IMR-90 (cell line): ENCODE results near the gene IFI44L. TPM values are rescaled to one million over a fixed set of nuclear protein-coding genes. Genes with fewer than 3 reads are reported as not detected.

Experiments used
- ATAC-seq: fragments of 200-7000 bp; cut with Tn5 transposase; 2 replicates; pipeline ENCODE4 v1.9.1; 2020; ENCODE audit warnings: low read depth, mild to moderate bottlenecking, moderate library complexity
- BruUV-seq: library from RNA; stranded (reverse); fragments of 400-500 nt; replicated peaks from 2 replicates; lab custom pipeline; 2021; lab: Mats Ljungman, UMichigan
- CTCF ChIA-PET: fragments of 300-600 bp; formaldehyde crosslinking; extraction: SDS; loops from one replicate; lab custom pipeline; 2021; ENCODE audit warnings: antibody characterized with exemption; lab: Yijun Ruan, JAX
- POLR2A ChIA-PET: fragments of 300-600 bp; sonication (Branson Sonifier 250); formaldehyde crosslinking; loops from one replicate; lab custom pipeline; 2022; ENCODE audit warnings: antibody characterized with exemption; ENCODE audit not compliant: unreplicated experiment; lab: Charles Lee
- DNase-seq: peaks from one replicate; pipeline ENCODE4 v3.0.0; 2013
- H2AFZ ChIP-seq: replicated peaks from 2 replicates; pipeline ENCODE3; 2013; ENCODE audit warnings: low read length, mild to moderate bottlenecking; ENCODE audit not compliant: poor library complexity
- H2AK5ac ChIP-seq: 2 replicates; pipeline ENCODE4 v1.6.1; 2013; ENCODE audit warnings: low read depth, low read length, inconsistent platforms
- H2AK9ac ChIP-seq: replicated peaks from 2 replicates; pipeline ENCODE3; 2013; ENCODE audit warnings: mild to moderate bottlenecking, low read depth, low read length, moderate library complexity; ENCODE audit not compliant: poor library complexity
- H2BK120ac ChIP-seq: 2 replicates; pipeline ENCODE4 v1.6.1; 2013; ENCODE audit warnings: low read depth, low read length, inconsistent platforms
- H2BK15ac ChIP-seq: 3 replicates; pipeline ENCODE4 v1.6.1; 2013; ENCODE audit warnings: low read depth, low read length, inconsistent platforms
- H2BK20ac ChIP-seq: 2 replicates; pipeline ENCODE4 v1.6.1; 2013; ENCODE audit warnings: low read depth, mild to moderate bottlenecking, inconsistent platforms, low read length, moderate library complexity
- H2BK5ac ChIP-seq: 2 replicates; pipeline ENCODE4 v1.6.1; 2013; ENCODE audit warnings: mild to moderate bottlenecking, low read depth, low read length, inconsistent platforms; ENCODE audit not compliant: poor library complexity, severe bottlenecking
- H3K14ac ChIP-seq: replicated peaks from 2 replicates; pipeline ENCODE4 v1.6.1; 2013; ENCODE audit warnings: low read depth, low read length, inconsistent platforms
- H3K18ac ChIP-seq: 2 replicates; pipeline ENCODE4 v1.6.1; 2013; ENCODE audit warnings: low read depth, low read length, control low read depth
- H3K23ac ChIP-seq: 2 replicates; pipeline ENCODE4 v1.6.1; 2013; ENCODE audit warnings: low read depth, low read length, inconsistent platforms
- H3K27ac ChIP-seq: 2 replicates; pipeline ENCODE4 v1.5.1; 2013; ENCODE audit warnings: mild to moderate bottlenecking, control low read depth, low read length; ENCODE audit not compliant: insufficient read depth
- H3K27me3 ChIP-seq: 2 replicates; pipeline ENCODE4 v1.6.1; 2013; ENCODE audit warnings: low read length; ENCODE audit not compliant: control insufficient read depth, insufficient read depth
- H3K36me3 ChIP-seq: 2 replicates; pipeline ENCODE4 v1.6.1; 2013; ENCODE audit warnings: low read length, mixed read lengths; ENCODE audit not compliant: control insufficient read depth, insufficient read depth
- H3K4ac ChIP-seq: 2 replicates; pipeline ENCODE4 v1.6.1; 2013; ENCODE audit warnings: low read depth, low read length, inconsistent platforms
- H3K4me1 ChIP-seq: 2 replicates; pipeline ENCODE4 v1.6.1; 2013; ENCODE audit warnings: low read length, mixed read lengths; ENCODE audit not compliant: control insufficient read depth, insufficient read depth
- H3K4me2 ChIP-seq: 2 replicates; pipeline ENCODE4 v1.6.1; 2013; ENCODE audit warnings: low read depth, mild to moderate bottlenecking, control low read depth, low read length, moderate library complexity
- H3K4me3 ChIP-seq: 2 replicates; pipeline ENCODE4 v1.5.1; 2013; ENCODE audit warnings: low read depth, mild to moderate bottlenecking, control low read depth, low read length, moderate library complexity; ENCODE audit not compliant: insufficient read depth
- H3K56ac ChIP-seq: 2 replicates; pipeline ENCODE4 v1.6.1; 2013; ENCODE audit warnings: low read length, inconsistent platforms; ENCODE audit not compliant: insufficient read depth; ENCODE audit errors: extremely low read depth
- H3K79me1 ChIP-seq, 2 experiments: 2 replicates each; pipeline ENCODE4 v1.6.1; 2013; ENCODE audit warnings: low read length in 2 of 2, inconsistent platforms in 1 of 2, low read depth in 1 of 2
- H3K9ac ChIP-seq: 2 replicates; pipeline ENCODE4 v1.6.1; 2013; ENCODE audit warnings: low read depth, low read length, control low read depth
- H3K9me1 ChIP-seq: 2 replicates; pipeline ENCODE4 v1.6.1; 2013; ENCODE audit warnings: low read length, inconsistent platforms; ENCODE audit not compliant: insufficient read depth
- H3K9me3 ChIP-seq: 2 replicates; pipeline ENCODE4 v1.6.1; 2013; ENCODE audit warnings: low read length; ENCODE audit not compliant: control insufficient read depth, insufficient read depth
- H4K20me1 ChIP-seq: 2 replicates; pipeline ENCODE4 v1.6.1; 2013; ENCODE audit warnings: low read length, inconsistent platforms; ENCODE audit not compliant: insufficient read depth
- H4K5ac ChIP-seq: 2 replicates; pipeline ENCODE4 v1.6.1; 2013; ENCODE audit warnings: mild to moderate bottlenecking, low read depth, low read length, control low read depth
- H4K8ac ChIP-seq, 2 experiments: 2 replicates each; pipeline ENCODE4 v1.6.1; 2013; ENCODE audit warnings: low read depth in 2 of 2, low read length in 2 of 2, control low read depth in 1 of 2, inconsistent platforms in 1 of 2
- H4K91ac ChIP-seq: 2 replicates; pipeline ENCODE4 v1.6.1; 2013; ENCODE audit warnings: low read depth, low read length, inconsistent platforms; ENCODE audit not compliant: insufficient read depth
- BHLHE40 ChIP-seq: fragments of 150-350 bp; IDR thresholded peaks from 2 replicates; pipeline ENCODE4 v1.6.1; 2016; ENCODE audit warnings: mild to moderate bottlenecking, low read depth, low read length
- CEBPB ChIP-seq: IDR thresholded peaks from 2 replicates; pipeline ENCODE4 v1.6.1; 2012; ENCODE audit warnings: low read depth, low read length, improper control_type of control experiment
- CHD1 ChIP-seq: IDR thresholded peaks from 2 replicates; pipeline ENCODE4 v1.6.1; 2012; ENCODE audit warnings: low read depth, low read length, improper control_type of control experiment
- ELK1 ChIP-seq: fragments of 150-350 bp; IDR thresholded peaks from 2 replicates; pipeline ENCODE4 v1.6.1; 2016; ENCODE audit warnings: low read depth, mild to moderate bottlenecking, low read length, moderate library complexity, borderline replicate concordance
- FOS ChIP-seq: fragments of 150-350 bp; IDR thresholded peaks from 2 replicates; pipeline ENCODE4 v1.6.1; 2016; ENCODE audit warnings: low read depth, low read length
- MAFK ChIP-seq: IDR thresholded peaks from 2 replicates; pipeline ENCODE4 v1.6.1; 2012; ENCODE audit warnings: low read depth, low read length, improper control_type of control experiment
- MAZ ChIP-seq: IDR thresholded peaks from 2 replicates; pipeline ENCODE4 v1.6.1; 2012; ENCODE audit warnings: low read depth, mild to moderate bottlenecking, low read length, improper control_type of control experiment, moderate library complexity, borderline replicate concordance
- MXI1 ChIP-seq: IDR thresholded peaks from 2 replicates; pipeline ENCODE4 v1.6.1; 2012; ENCODE audit warnings: low read depth, mild to moderate bottlenecking, low read length, moderate library complexity, borderline replicate concordance
- NFE2L2 ChIP-seq: fragments of 150-350 bp; IDR thresholded peaks from 2 replicates; pipeline ENCODE4 v1.6.1; 2016; ENCODE audit warnings: low read depth, mild to moderate bottlenecking, low read length
- POLR2A ChIP-seq: IDR thresholded peaks from 2 replicates; pipeline ENCODE4 v1.6.1; 2012; ENCODE audit warnings: mild to moderate bottlenecking, low read depth, low read length
- RAD21 ChIP-seq: IDR thresholded peaks from 2 replicates; pipeline ENCODE4 v1.6.1; 2012; ENCODE audit warnings: low read length, improper control_type of control experiment
- RCOR1 ChIP-seq: IDR thresholded peaks from 2 replicates; pipeline ENCODE4 v1.6.1; 2012; ENCODE audit warnings: mild to moderate bottlenecking, low read length, improper control_type of control experiment; ENCODE audit not compliant: insufficient replicate concordance
- RFX5 ChIP-seq: IDR thresholded peaks from 2 replicates; pipeline ENCODE4 v1.8.0; 2012; ENCODE audit warnings: low read depth, mild to moderate bottlenecking, low read length, moderate library complexity
- SMC3 ChIP-seq: fragments of 150-350 bp; IDR thresholded peaks from 2 replicates; pipeline ENCODE4 v1.6.1; 2016; ENCODE audit warnings: low read depth, mild to moderate bottlenecking, antibody characterized with exemption, low read length, moderate library complexity
- USF2 ChIP-seq: fragments of 150-350 bp; IDR thresholded peaks from 2 replicates; pipeline ENCODE4 v1.6.1; 2017; ENCODE audit warnings: mild to moderate bottlenecking, antibody characterized with exemption, low read length, low read depth
- WGBS, 2 experiments: methylation state at CpG; one replicate each; pipeline versions ENCODE4 v1.1.5 to v1.1.7; 2013; ENCODE audit warnings: missing lambda C conversion rate in 2 of 2; ENCODE audit not compliant: insufficient read length in 1 of 2; ENCODE audit errors: extremely low coverage in 2 of 2; 5-methylcytosine and 5-hydroxymethylcytosine counted together
- dilution Hi-C: fragments of 300-500 bp; cut with HindIII; formaldehyde crosslinking; loops from one replicate; pipeline ENCODE4 v1.14.3; 2018; ENCODE audit warnings: low sequenced_read_pairs; ENCODE audit not compliant: unreplicated experiment
- in situ Hi-C: fragments of 300-500 bp; cut with MboI; formaldehyde crosslinking; loops from 3 replicates; pipeline ENCODE4 v1.14.3; 2019; ENCODE audit warnings: low sequenced_read_pairs, inconsistent platforms, mixed read lengths
- intact Hi-C: fragments of 100-400 bp; cut with micrococcal nuclease; formaldehyde crosslinking; loops from 2 replicates; pipeline ENCODE4 v1.10.0; 2022
- polyA plus RNA-seq, 3 experiments: library from polyadenylated mRNA; depleted of rRNA; stranded (reverse); fragments of >200 nt; gene quantifications; 2 replicates each; pipeline ENCODE4 v1.2.3, GENCODE V29; 2012; ENCODE audit warnings: low replicate concordance in 1 of 3
- total RNA-seq: library from RNA; depleted of rRNA; stranded (reverse); fragments of >200 nt; gene quantifications from 2 replicates; pipeline ENCODE4 v1.2.3, GENCODE V29; 2012
- TF ChIP-seq, protein P1 (sequence below): conservative IDR thresholded peaks from 2 replicates; pipeline ENCODE4 v1.5.1; 2012; ENCODE audit warnings: mild to moderate bottlenecking, low read depth, low read length, improper control_type of control experiment

IFI44L gene
- total and polyA plus RNA-seq, 2 of the 4 experiments (the other 2 are of a cell fraction) = 0.18 to 0.19 TPM

- in situ Hi-C loops = no loop called here
- Histone ChIP-seq H4K5ac (no peak overlapping the region), H3K9me1 (no peaks in the 10 kb centered on the region), H3K4me2 (no peak overlapping the region), H3K9me3 (no peaks in the 10 kb centered on the region), H3K4me3 (no peak overlapping the region), H2AFZ (no peak overlapping the region), H4K20me1 (no peaks in the 10 kb centered on the region), H2AK9ac (no peak overlapping the region), H2BK120ac (no peak overlapping the region), H3K27me3 (no peaks in the 10 kb centered on the region; the same call in 1 of the 2 replicates), H3K4me1 (no peaks in the 10 kb centered on the region), H3K56ac (no peak overlapping the region), H3K36me3 (no peaks in the 10 kb centered on the region), H3K23ac (no peak overlapping the region), H3K27ac (no peak overlapping the region), H3K4ac (no peak overlapping the region), H2AK5ac (no peak overlapping the region), H2BK20ac (no peak overlapping the region), H4K91ac (no peak overlapping the region), H3K79me1 (no peaks in the 10 kb centered on the region), H4K8ac (no peak overlapping the region), H2BK5ac (no peak overlapping the region), H3K9ac (no peak overlapping the region), H2BK15ac (no peak overlapping the region), H3K14ac (no peak overlapping the region), H3K18ac (no peak overlapping the region)
- intact Hi-C loops = loop anchor here (1.0 kb wide), 2 partner anchors 60 to 547 kb away; no protein-coding TSS in a partner anchor
- no TSS peak for BruUV-seq
- TF ChIP-seq USF2 = no peak
- TF ChIP-seq RCOR1 = no peak
- no peak for TF ChIP-seq SMC3
- no peak for TF ChIP-seq CEBPB
- no peak for TF ChIP-seq ELK1
- TF ChIP-seq FOS = no peak
- no peak for TF ChIP-seq MAZ
- no peak for TF ChIP-seq POLR2A
- no peak for TF ChIP-seq RAD21
- no peak for TF ChIP-seq MAFK
- no peak for TF ChIP-seq NFE2L2
- TF ChIP-seq CHD1 = no peak
- TF ChIP-seq MXI1 = no peak
- TF ChIP-seq RFX5 = no peak
- TF ChIP-seq BHLHE40 = no peak
- TF ChIP-seq, protein P1, sequence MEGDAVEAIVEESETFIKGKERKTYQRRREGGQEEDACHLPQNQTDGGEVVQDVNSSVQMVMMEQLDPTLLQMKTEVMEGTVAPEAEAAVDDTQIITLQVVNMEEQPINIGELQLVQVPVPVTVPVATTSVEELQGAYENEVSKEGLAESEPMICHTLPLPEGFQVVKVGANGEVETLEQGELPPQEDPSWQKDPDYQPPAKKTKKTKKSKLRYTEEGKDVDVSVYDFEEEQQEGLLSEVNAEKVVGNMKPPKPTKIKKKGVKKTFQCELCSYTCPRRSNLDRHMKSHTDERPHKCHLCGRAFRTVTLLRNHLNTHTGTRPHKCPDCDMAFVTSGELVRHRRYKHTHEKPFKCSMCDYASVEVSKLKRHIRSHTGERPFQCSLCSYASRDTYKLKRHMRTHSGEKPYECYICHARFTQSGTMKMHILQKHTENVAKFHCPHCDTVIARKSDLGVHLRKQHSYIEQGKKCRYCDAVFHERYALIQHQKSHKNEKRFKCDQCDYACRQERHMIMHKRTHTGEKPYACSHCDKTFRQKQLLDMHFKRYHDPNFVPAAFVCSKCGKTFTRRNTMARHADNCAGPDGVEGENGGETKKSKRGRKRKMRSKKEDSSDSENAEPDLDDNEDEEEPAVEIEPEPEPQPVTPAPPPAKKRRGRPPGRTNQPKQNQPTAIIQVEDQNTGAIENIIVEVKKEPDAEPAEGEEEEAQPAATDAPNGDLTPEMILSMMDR = no peak
- DNase-seq (no peak), ATAC-seq (no peak)
- dilution Hi-C loops = no loop called here
- WGBS, 2 experiments = no CpG with 5 or more reads among the region's 3 CpGs
- ChIA-PET POLR2A (no interaction called here), CTCF (no interaction called here)
Observed at GRCh38 chr1:78676993-78677392, 56.7 kb downstream of the IFI44L start.
